Measurements from ENCODE around the gene C15orf61. TPM values are rescaled to one million over a fixed set of nuclear protein-coding genes. Genes with fewer than 3 reads are reported as not detected.

Gene C15orf61
- total and polyA plus RNA-seq, 8 donors = 1.7 to 5.2 (median 2.8) TPM

GRCh38 chr15:67508407-67508806 lies 12.5 kb upstream of the C15orf61 start:
- FAIRE-seq = no peak
- no peak for ATAC-seq
- Histone ChIP-seq H3K9me3 (no peaks in the 10 kb centered on the region), H3K27me3 (no peaks in the 10 kb centered on the region), H3K4me3 (no peak overlapping the region), H3K27ac (no peak overlapping the region), H3K4me1 (no peaks in the 10 kb centered on the region), H3K36me3 (no peaks in the 10 kb centered on the region)
- 94 to 97% methylated on average over 3 of the region's 3 CpGs for WGBS, 2 donors
- TF ChIP-seq CTCF (IDR thresholded peaks at IDR 0.05) = no peak
- intact Hi-C loops (cut with DNase I) = no loop called here
- no peak for DNase-seq

GRCh38 chr15:67509918-67510317 lies 11.0 kb upstream of the C15orf61 start:
- intact Hi-C loops (cut with DNase I) = no loop called here
- WGBS, 2 donors = 92 to 93% methylated on average over 4 of the region's 4 CpGs

GRCh38 chr15:67510597-67511190 lies 10.2 kb upstream of the C15orf61 start:
- Histone ChIP-seq H3K27ac (no peak overlapping the region), H3K4me1 (no peaks in the 10 kb centered on the region), H3K4me3 (no peak overlapping the region), H3K9me3 (no peaks in the 10 kb centered on the region), H3K27me3 (no peaks in the 10 kb centered on the region), H3K36me3 (peaks cover 0 to 4% (median 0%) of the 10 kb centered on the region in 3 donors)
- intact Hi-C loops (cut with DNase I) = no loop called here
- WGBS, 2 donors = 70 to 78% methylated on average over 7 of the region's 7 CpGs
- DNase-seq (no peak), ATAC-seq (no peak), FAIRE-seq (no peak)
- no peak for TF ChIP-seq CTCF (IDR thresholded peaks at IDR 0.05)

More at GRCh38 chr15:67509918-67510317, 11.0 kb upstream of the C15orf61 start:
- FAIRE-seq (no peak), ATAC-seq (no peak), DNase-seq (no peak)
- peaks cover 0 to 4% (median 0%) of the 10 kb centered on the region in 3 donors for H3K36me3 ChIP-seq
- H3K9me3 ChIP-seq = no peaks in the 10 kb centered on the region
- no peak overlapping the region for H3K4me3 ChIP-seq
- no peak for TF ChIP-seq CTCF (IDR thresholded peaks at IDR 0.05)
- H3K27ac ChIP-seq = no peak overlapping the region
- no peaks in the 10 kb centered on the region for H3K27me3 ChIP-seq
- H3K4me1 ChIP-seq = no peaks in the 10 kb centered on the region

- ATAC-seq = no peak
- no peak overlapping the region for H3K4me3 ChIP-seq
- H3K36me3 ChIP-seq = peaks cover 0 to 4% (median 0%) of the 10 kb centered on the region in 3 donors
- no peak for DNase-seq
- H3K4me1 ChIP-seq = no peaks in the 10 kb centered on the region
- H3K27me3 ChIP-seq = no peaks in the 10 kb centered on the region
- no peak for FAIRE-seq
- intact Hi-C loops (cut with DNase I) = no loop called here
- WGBS, 2 donors = 96 to 97% methylated on average over 3 of the region's 3 CpGs
- H3K27ac ChIP-seq = no peak overlapping the region
- TF ChIP-seq CTCF (IDR thresholded peaks at IDR 0.05) = no peak
- H3K9me3 ChIP-seq = no peaks in the 10 kb centered on the region
These were observed 9.3 kb upstream of the C15orf61 start for GRCh38 chr15:67511606-67512005.

- WGBS, 2 donors = 25 to 36% methylated on average over 3 of the region's 3 CpGs
- ATAC-seq (no peak), DNase-seq (no peak), FAIRE-seq (no peak)
- Histone ChIP-seq H3K4me3 (no peak overlapping the region), H3K36me3 (peaks cover 0 to 4% (median 0%) of the 10 kb centered on the region in 3 donors), H3K9me3 (no peaks in the 10 kb centered on the region), H3K27me3 (no peaks in the 10 kb centered on the region), H3K27ac (no peak overlapping the region), H3K4me1 (no peaks in the 10 kb centered on the region)
- intact Hi-C loops (cut with DNase I) = no loop called here
- no peak for TF ChIP-seq CTCF (IDR thresholded peaks at IDR 0.05)
These were observed 8.8 kb upstream of the C15orf61 start for GRCh38 chr15:67512140-67512539.

All from pancreas (tissue), 10 donors.